Activated CD4-positive, alpha-beta T cell treated with anti-CD3 and anti-CD28 coated beads for 4 hours (primary cell): ENCODE results near the gene PLPPR3.
"Not testable (repeated sequence)": the region's sequence is repeated elsewhere in the genome, so short reads cannot be mapped to it uniquely, and the experiment has no call there.

ENCODE experiments used
- DNase-seq, 2 donors: peaks; one replicate each; pipeline ENCODE4 v3.0.0-alpha.2; 2020

The PLPPR3 gene

GRCh38 chr19:853614-854220, 32.0 kb upstream of the PLPPR3 start:
- DNase-seq = not testable (repeated sequence)

- DNase-seq = no peak
Measured at GRCh38 chr19:853014-853585, 31.3 kb upstream of the PLPPR3 start.

- DNase-seq = no peak
Measured at GRCh38 chr19:852136-853013, 30.6 kb upstream of the PLPPR3 start, which contains the start of gene ELANE. Gene ELANE, plus strand, starts transcription at chr19:852303. Its CDS starts 26 bp downstream, at chr19:852329.

GRCh38 chr19:850979-851335, 29.2 kb upstream of the PLPPR3 start:
- DNase-seq = no peak

- no peak for DNase-seq
Measured at GRCh38 chr19:850221-850978, 28.6 kb upstream of the PLPPR3 start.

GRCh38 chr19:849195-849594, 27.4 kb upstream of the PLPPR3 start:
- not testable (repeated sequence) for DNase-seq

GRCh38 chr19:848386-848921, 26.7 kb upstream of the PLPPR3 start:
- no peak for DNase-seq

- DNase-seq = no peak
Measured at GRCh38 chr19:845707-846521, 24.2 kb upstream of the PLPPR3 start.

- no peak for DNase-seq
Measured at GRCh38 chr19:844546-844971, 22.8 kb upstream of the PLPPR3 start.

GRCh38 chr19:843836-844545, 22.2 kb upstream of the PLPPR3 start:
- DNase-seq = no peak

- no peak for DNase-seq
Measured at GRCh38 chr19:843180-843835, 21.6 kb upstream of the PLPPR3 start.

- not testable (repeated sequence) for DNase-seq
Measured at GRCh38 chr19:842802-843179, 21.0 kb upstream of the PLPPR3 start.

GRCh38 chr19:840519-841206, 18.9 kb upstream of the PLPPR3 start, which contains the start of gene PRTN3:
Gene PRTN3, plus strand, starts transcription at chr19:840999. Its CDS starts 10 bp downstream, at chr19:841009.
- no peak for DNase-seq

- no peak for DNase-seq
Measured at GRCh38 chr19:835210-835810, 13.6 kb upstream of the PLPPR3 start.

- DNase-seq = no peak
Measured at GRCh38 chr19:834216-834615, 12.5 kb upstream of the PLPPR3 start.

- no peak for DNase-seq
Measured at GRCh38 chr19:831407-832369, 9.9 kb upstream of the PLPPR3 start.

- no peak for DNase-seq
Measured at GRCh38 chr19:829129-829758, 7.5 kb upstream of the PLPPR3 start.
